GM23248 (cell line): ENCODE results near the gene IVNS1ABP.

Experiments
- EZH2 ChIP-seq: fragments of 200-600 bp; sonication (generic); IDR thresholded peaks from 2 replicates; pipeline ENCODE4 v1.6.1; 2018; ENCODE audit warnings: antibody characterized with exemption, mild to moderate bottlenecking; ENCODE audit not compliant: insufficient read depth, poor library complexity, severe bottlenecking
- EZH2phosphoT487 ChIP-seq: fragments of 200-600 bp; sonication (generic); IDR thresholded peaks from 2 replicates; pipeline ENCODE4 v1.6.1; 2018; ENCODE audit warnings: antibody characterized with exemption, moderate library complexity, mild to moderate bottlenecking, low read depth; ENCODE audit not compliant: insufficient read depth

GRCh38 chr1:185309566-185309965, 7.5 kb downstream of the IVNS1ABP start:
- no peak for TF ChIP-seq EZH2
- TF ChIP-seq EZH2phosphoT487 = no peak
